Neural cell (in vitro differentiated cells): ENCODE results near the gene RFC3.

Experiments used
- CTCF ChIP-seq: fragments of 450-650 bp; IDR thresholded peaks from 2 replicates; pipeline ENCODE4 v1.5.1; 2014; ENCODE audit warnings: antibody characterized with exemption, mild to moderate bottlenecking, moderate library complexity; ENCODE audit not compliant: poor library complexity, severe bottlenecking
- EZH2 ChIP-seq: fragments of 200-600, 300-800 bp; shearing (Covaris generic), sonication (generic); IDR thresholded peaks from 2 replicates; pipeline ENCODE4 v1.6.1; 2014; ENCODE audit warnings: antibody characterized with exemption, low read length, borderline replicate concordance, mild to moderate bottlenecking; ENCODE audit not compliant: insufficient read depth, poor library complexity, severe bottlenecking
- POLR2AphosphoS5 ChIP-seq: IDR thresholded peaks from 2 replicates; pipeline ENCODE4 v1.6.1; 2012
- RAD21 ChIP-seq: fragments of 450-650 bp; conservative IDR thresholded peaks from 2 replicates; pipeline ENCODE4 v1.6.1; 2014; ENCODE audit warnings: antibody characterized with exemption, mild to moderate bottlenecking, moderate library complexity
- REST ChIP-seq: IDR thresholded peaks from 2 replicates; pipeline ENCODE4 v1.6.1; 2012; ENCODE audit warnings: borderline replicate concordance

GRCh38 chr13:33879118-33879517 lies 61.2 kb downstream of the RFC3 start:
- TF ChIP-seq CTCF: no peak
- TF ChIP-seq REST: no peak
- TF ChIP-seq POLR2AphosphoS5: no peak
- TF ChIP-seq EZH2: no peak
- TF ChIP-seq RAD21: no peak
